ENCODE data around the gene PIGV.
"Not testable (repeated sequence)": the region's sequence is repeated elsewhere in the genome, so short reads cannot be mapped to it uniquely, and the experiment has no call there.

Gene PIGV

DNA sequence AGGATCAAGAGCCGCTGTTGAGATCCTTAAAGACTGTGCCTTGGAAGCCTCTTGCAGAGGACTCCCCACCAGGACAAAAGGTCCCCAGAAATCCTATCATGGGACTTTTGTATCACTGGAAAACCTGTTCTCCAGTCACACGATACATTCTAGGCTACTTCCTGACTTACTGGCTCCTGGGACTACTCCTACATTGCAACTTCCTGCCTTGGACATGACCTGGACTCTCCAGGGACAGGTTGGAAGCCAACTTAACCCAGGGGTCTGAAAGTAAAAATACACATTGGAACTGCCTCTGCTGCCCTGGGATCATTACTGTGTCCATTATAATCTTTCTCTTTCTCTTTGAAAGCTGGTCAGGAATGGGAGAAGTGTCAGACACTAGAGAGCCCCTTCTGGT lies 9.9 kb downstream of the PIGV start:
- H3K9me3 ChIP-seq (ENCODE audit: insufficient read depth, low read length) = no peaks in the 10 kb centered on the region
- no peak overlapping the region for H3K4me3 ChIP-seq (ENCODE audit: insufficient read depth, low read length, poor library complexity, severe bottlenecking)
- no peaks in the 10 kb centered on the region for H3K27me3 ChIP-seq (ENCODE audit: low read length)
- no peaks in the 10 kb centered on the region for H3K9me2 ChIP-seq (replicated peaks; ENCODE audit: insufficient read depth, low read length)
- no peaks in the 10 kb centered on the region for H3F3A ChIP-seq (ENCODE audit: insufficient read depth)
- H4K20me1 ChIP-seq (ENCODE audit: low read depth, low read length) = no peaks in the 10 kb centered on the region
- H3K27ac ChIP-seq (ENCODE audit: low read depth, low read length) = no peak overlapping the region
- no peaks in the 10 kb centered on the region for H3K79me2 ChIP-seq (ENCODE audit: insufficient read depth, low read length)
- no peak overlapping the region for H2AFZ ChIP-seq (ENCODE audit: low read depth, low read length, severe bottlenecking)
- no peaks in the 10 kb centered on the region for H3K36me3 ChIP-seq (ENCODE audit: low read length)
- no peak overlapping the region for H3K9ac ChIP-seq (ENCODE audit: low read length)
- no peak overlapping the region for H3K4me2 ChIP-seq (ENCODE audit: low read depth, low read length, poor library complexity, severe bottlenecking)
- TF ChIP-seq, protein P1, sequence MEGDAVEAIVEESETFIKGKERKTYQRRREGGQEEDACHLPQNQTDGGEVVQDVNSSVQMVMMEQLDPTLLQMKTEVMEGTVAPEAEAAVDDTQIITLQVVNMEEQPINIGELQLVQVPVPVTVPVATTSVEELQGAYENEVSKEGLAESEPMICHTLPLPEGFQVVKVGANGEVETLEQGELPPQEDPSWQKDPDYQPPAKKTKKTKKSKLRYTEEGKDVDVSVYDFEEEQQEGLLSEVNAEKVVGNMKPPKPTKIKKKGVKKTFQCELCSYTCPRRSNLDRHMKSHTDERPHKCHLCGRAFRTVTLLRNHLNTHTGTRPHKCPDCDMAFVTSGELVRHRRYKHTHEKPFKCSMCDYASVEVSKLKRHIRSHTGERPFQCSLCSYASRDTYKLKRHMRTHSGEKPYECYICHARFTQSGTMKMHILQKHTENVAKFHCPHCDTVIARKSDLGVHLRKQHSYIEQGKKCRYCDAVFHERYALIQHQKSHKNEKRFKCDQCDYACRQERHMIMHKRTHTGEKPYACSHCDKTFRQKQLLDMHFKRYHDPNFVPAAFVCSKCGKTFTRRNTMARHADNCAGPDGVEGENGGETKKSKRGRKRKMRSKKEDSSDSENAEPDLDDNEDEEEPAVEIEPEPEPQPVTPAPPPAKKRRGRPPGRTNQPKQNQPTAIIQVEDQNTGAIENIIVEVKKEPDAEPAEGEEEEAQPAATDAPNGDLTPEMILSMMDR (IDR thresholded peaks at IDR 0.05; ENCODE audit: insufficient read depth, low read length, poor library complexity, severe bottlenecking) = no peak
- no peak for TF ChIP-seq EZH2phosphoT487 (conservative IDR thresholded peaks at IDR 0.05; ENCODE audit: low read length)

DNA sequence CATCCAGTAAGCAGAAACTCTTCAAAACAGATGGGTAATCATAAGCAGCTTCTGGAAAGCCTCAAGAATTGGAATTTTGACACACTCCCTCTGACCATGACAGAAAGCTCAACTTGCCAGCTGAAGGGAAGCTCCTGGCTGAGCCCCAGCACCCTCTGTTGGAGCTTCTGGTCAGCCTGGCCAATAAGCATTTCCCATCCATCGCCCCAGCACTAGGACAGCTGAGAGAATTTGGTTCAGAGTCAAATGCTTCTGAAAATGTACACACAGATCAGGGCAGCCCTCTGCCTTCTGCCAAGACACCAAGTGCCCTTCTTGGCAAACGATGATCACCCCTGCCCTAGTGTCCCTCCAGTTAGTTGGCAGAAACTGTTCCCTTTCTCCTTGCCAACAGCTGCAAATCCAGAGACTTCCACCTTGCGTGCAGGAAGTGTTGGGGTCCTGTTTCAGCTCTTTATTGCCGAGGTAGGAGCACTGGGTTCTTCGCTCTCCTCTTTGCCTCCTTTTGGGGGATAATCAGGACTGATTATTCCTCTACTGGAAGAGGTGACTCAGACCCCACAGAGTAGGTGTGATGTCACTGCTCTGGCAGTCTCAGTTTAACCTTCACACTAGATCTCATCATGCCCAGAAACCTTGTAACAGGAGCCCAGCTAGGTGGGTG lies 11.9 kb downstream of the PIGV start:
- Histone ChIP-seq H3K9me3 (ENCODE audit: insufficient read depth, low read length) (no peaks in the 10 kb centered on the region), H3F3A (ENCODE audit: insufficient read depth) (no peaks in the 10 kb centered on the region), H3K9me2 (replicated peaks; ENCODE audit: insufficient read depth, low read length) (no peaks in the 10 kb centered on the region), H3K4me3 (ENCODE audit: insufficient read depth, low read length, poor library complexity, severe bottlenecking) (no peak overlapping the region), H3K27me3 (ENCODE audit: low read length) (no peaks in the 10 kb centered on the region), H4K20me1 (ENCODE audit: low read depth, low read length) (no peaks in the 10 kb centered on the region), H3K79me2 (ENCODE audit: insufficient read depth, low read length) (no peaks in the 10 kb centered on the region), H3K4me2 (ENCODE audit: low read depth, low read length, poor library complexity, severe bottlenecking) (no peak overlapping the region), H3K9ac (ENCODE audit: low read length) (no peak overlapping the region), H2AFZ (ENCODE audit: low read depth, low read length, severe bottlenecking) (no peak overlapping the region), H3K36me3 (ENCODE audit: low read length) (no peaks in the 10 kb centered on the region), H3K27ac (ENCODE audit: low read depth, low read length) (no peak overlapping the region)
- TF ChIP-seq, protein P1 (IDR thresholded peaks at IDR 0.05; ENCODE audit: insufficient read depth, low read length, poor library complexity, severe bottlenecking) = no peak
- TF ChIP-seq EZH2phosphoT487 (conservative IDR thresholded peaks at IDR 0.05; ENCODE audit: low read length) = no peak

DNA sequence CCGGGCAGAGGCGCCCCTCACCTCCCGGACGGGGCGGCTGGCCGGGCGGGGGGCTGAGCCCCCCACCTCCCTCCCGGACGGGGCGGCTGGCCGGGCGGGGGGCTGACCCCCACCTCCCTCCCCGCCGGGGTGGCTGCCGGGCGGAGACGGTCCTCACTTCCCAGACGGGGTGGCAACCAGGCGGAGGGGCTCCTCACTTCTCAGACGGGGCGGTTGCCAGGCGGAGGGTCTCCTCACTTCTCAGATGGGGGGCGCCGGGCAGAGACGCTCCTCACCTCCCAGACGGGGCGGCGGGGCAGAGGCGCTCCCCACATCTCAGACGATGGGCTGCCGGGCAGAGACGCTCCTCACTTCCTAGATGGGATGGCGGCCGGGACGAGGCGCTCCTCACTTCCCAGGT lies 16.2 kb downstream of the PIGV start:
- not testable (repeated sequence) for H4K20me1 ChIP-seq (ENCODE audit: low read depth, low read length); H3K27ac ChIP-seq (ENCODE audit: low read depth, low read length); H3K36me3 ChIP-seq (ENCODE audit: low read length); H3K27me3 ChIP-seq (ENCODE audit: low read length); H2AFZ ChIP-seq (ENCODE audit: low read depth, low read length, severe bottlenecking); H3K9me3 ChIP-seq (ENCODE audit: insufficient read depth, low read length); H3K4me2 ChIP-seq (ENCODE audit: low read depth, low read length, poor library complexity, severe bottlenecking); H3K9me2 ChIP-seq (replicated peaks; ENCODE audit: insufficient read depth, low read length); H3K79me2 ChIP-seq (ENCODE audit: insufficient read depth, low read length); H3K4me3 ChIP-seq (ENCODE audit: insufficient read depth, low read length, poor library complexity, severe bottlenecking); H3K9ac ChIP-seq (ENCODE audit: low read length); H3F3A ChIP-seq (ENCODE audit: insufficient read depth)

DNA sequence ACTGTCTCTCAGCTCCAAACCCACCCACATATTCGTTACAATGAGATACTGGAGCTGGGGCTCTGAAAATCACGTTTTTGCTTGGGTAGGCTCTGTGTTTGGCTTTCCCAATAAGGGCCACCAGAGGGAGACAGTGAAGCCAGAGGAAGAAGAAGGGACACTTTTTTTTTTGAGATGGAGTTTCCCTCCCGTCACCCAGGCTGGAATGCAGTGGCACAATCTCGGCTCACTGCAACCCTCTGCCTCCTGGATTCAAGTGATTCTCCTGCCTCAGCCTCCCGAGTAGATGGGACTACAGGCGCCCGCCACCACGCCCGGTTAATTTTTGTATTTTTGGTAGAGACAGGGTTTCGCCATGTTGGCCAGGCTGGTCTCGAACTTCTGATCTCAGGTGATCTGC lies 22.4 kb downstream of the PIGV start:
- not testable (repeated sequence) for H3K9me3 ChIP-seq (ENCODE audit: insufficient read depth, low read length); H3K27ac ChIP-seq (ENCODE audit: low read depth, low read length); H2AFZ ChIP-seq (ENCODE audit: low read depth, low read length, severe bottlenecking); H3F3A ChIP-seq (ENCODE audit: insufficient read depth); H4K20me1 ChIP-seq (ENCODE audit: low read depth, low read length); H3K9ac ChIP-seq (ENCODE audit: low read length); H3K4me2 ChIP-seq (ENCODE audit: low read depth, low read length, poor library complexity, severe bottlenecking); H3K4me3 ChIP-seq (ENCODE audit: insufficient read depth, low read length, poor library complexity, severe bottlenecking); H3K79me2 ChIP-seq (ENCODE audit: insufficient read depth, low read length); H3K9me2 ChIP-seq (replicated peaks; ENCODE audit: insufficient read depth, low read length); H3K36me3 ChIP-seq (ENCODE audit: low read length); H3K27me3 ChIP-seq (ENCODE audit: low read length)
- TF ChIP-seq, protein P1 (IDR thresholded peaks at IDR 0.05; ENCODE audit: insufficient read depth, low read length, poor library complexity, severe bottlenecking) = peak; percentile 65
